NCI-H748 treated with DMSO at 0.1 percent for 48 hours (cell line): ENCODE results near the gene MS4A14.
"Not testable (repeated sequence)": the region's sequence is repeated elsewhere in the genome, so short reads cannot be mapped to it uniquely, and the experiment has no call there.

ENCODE experiments used
- DNase-seq: peaks from one replicate; lab custom pipeline; 2025; lab: John Stamatoyannopoulos, UW

MS4A14 gene

GRCh38 chr11:60396382-60396781, at the start of gene MS4A14:
Gene MS4A14 (plus strand): TSS chr11:60396459. CDS start chr11:60396579, 120 bp downstream.
- no peak for DNase-seq

GRCh38 chr11:60347084-60347797, 49.0 kb upstream of the MS4A14 start:
- no peak for DNase-seq

- no peak for DNase-seq
Observed at GRCh38 chr11:60348116-60348515, 48.1 kb upstream of the MS4A14 start.

- DNase-seq = no peak
Observed at GRCh38 chr11:60349990-60350389, 46.3 kb upstream of the MS4A14 start.

GRCh38 chr11:60357771-60358170, 38.5 kb upstream of the MS4A14 start:
- no peak for DNase-seq

GRCh38 chr11:60360621-60361020, 35.6 kb upstream of the MS4A14 start:
- no peak for DNase-seq

GRCh38 chr11:60362241-60362640, 34.0 kb upstream of the MS4A14 start:
- no peak for DNase-seq

- DNase-seq = peak; percentile 93
Observed at GRCh38 chr11:60363542-60364470, 32.5 kb upstream of the MS4A14 start.

GRCh38 chr11:60366262-60366904, 29.9 kb upstream of the MS4A14 start:
- DNase-seq = not testable (repeated sequence)

GRCh38 chr11:60367009-60367408, 29.2 kb upstream of the MS4A14 start:
- no peak for DNase-seq

GRCh38 chr11:60367896-60368295, 28.4 kb upstream of the MS4A14 start:
- DNase-seq = no peak

- DNase-seq = no peak
Observed at GRCh38 chr11:60370252-60370810, 25.9 kb upstream of the MS4A14 start.

- DNase-seq = peak; percentile 100
Observed at GRCh38 chr11:60370811-60371298, 25.4 kb upstream of the MS4A14 start.

- DNase-seq = no peak
Observed at GRCh38 chr11:60371386-60371785, 24.9 kb upstream of the MS4A14 start.

GRCh38 chr11:60371854-60372253, 24.4 kb upstream of the MS4A14 start:
- no peak for DNase-seq

- no peak for DNase-seq
Observed at GRCh38 chr11:60372767-60373166, 23.5 kb upstream of the MS4A14 start.

GRCh38 chr11:60375316-60375715, 20.9 kb upstream of the MS4A14 start:
- no peak for DNase-seq

- DNase-seq = no peak
Observed at GRCh38 chr11:60376601-60377000, 19.7 kb upstream of the MS4A14 start.

GRCh38 chr11:60377401-60378136, 18.7 kb upstream of the MS4A14 start:
- DNase-seq = no peak

- DNase-seq = no peak
Observed at GRCh38 chr11:60378354-60378753, 17.9 kb upstream of the MS4A14 start, which contains the start of gene MS4A7. Gene MS4A7 (plus strand): TSS chr11:60378532. CDS start chr11:60383142, 4,610 bp downstream.

GRCh38 chr11:60389279-60389910, 6.9 kb upstream of the MS4A14 start:
- DNase-seq = no peak
